IMR-90 (cell line): ENCODE results near the gene PGGT1B. TPM values are rescaled to one million over a fixed set of nuclear protein-coding genes. Genes with fewer than 3 reads are reported as not detected.

Experiments used
- ATAC-seq: fragments of 200-7000 bp; cut with Tn5 transposase; 2 replicates; pipeline ENCODE4 v1.9.1; 2020; ENCODE audit warnings: low read depth, mild to moderate bottlenecking, moderate library complexity
- BruUV-seq: library from RNA; stranded (reverse); fragments of 400-500 nt; replicated peaks from 2 replicates; lab custom pipeline; 2021; lab: Mats Ljungman, UMichigan
- CTCF ChIA-PET: fragments of 300-600 bp; formaldehyde crosslinking; extraction: SDS; loops from one replicate; lab custom pipeline; 2021; ENCODE audit warnings: antibody characterized with exemption; lab: Yijun Ruan, JAX
- POLR2A ChIA-PET: fragments of 300-600 bp; sonication (Branson Sonifier 250); formaldehyde crosslinking; loops from one replicate; lab custom pipeline; 2022; ENCODE audit warnings: antibody characterized with exemption; ENCODE audit not compliant: unreplicated experiment; lab: Charles Lee
- DNase-seq: peaks from one replicate; pipeline ENCODE4 v3.0.0; 2013
- H2AFZ ChIP-seq: replicated peaks from 2 replicates; pipeline ENCODE3; 2013; ENCODE audit warnings: low read length, mild to moderate bottlenecking; ENCODE audit not compliant: poor library complexity
- H2AK5ac ChIP-seq: 2 replicates; pipeline ENCODE4 v1.6.1; 2013; ENCODE audit warnings: low read depth, low read length, inconsistent platforms
- H2AK9ac ChIP-seq: replicated peaks from 2 replicates; pipeline ENCODE3; 2013; ENCODE audit warnings: mild to moderate bottlenecking, low read depth, low read length, moderate library complexity; ENCODE audit not compliant: poor library complexity
- H2BK120ac ChIP-seq: 2 replicates; pipeline ENCODE4 v1.6.1; 2013; ENCODE audit warnings: low read depth, low read length, inconsistent platforms
- H2BK15ac ChIP-seq: 3 replicates; pipeline ENCODE4 v1.6.1; 2013; ENCODE audit warnings: low read depth, low read length, inconsistent platforms
- H2BK20ac ChIP-seq: 2 replicates; pipeline ENCODE4 v1.6.1; 2013; ENCODE audit warnings: low read depth, mild to moderate bottlenecking, inconsistent platforms, low read length, moderate library complexity
- H2BK5ac ChIP-seq: 2 replicates; pipeline ENCODE4 v1.6.1; 2013; ENCODE audit warnings: mild to moderate bottlenecking, low read depth, low read length, inconsistent platforms; ENCODE audit not compliant: poor library complexity, severe bottlenecking
- H3K14ac ChIP-seq: replicated peaks from 2 replicates; pipeline ENCODE4 v1.6.1; 2013; ENCODE audit warnings: low read depth, low read length, inconsistent platforms
- H3K18ac ChIP-seq: 2 replicates; pipeline ENCODE4 v1.6.1; 2013; ENCODE audit warnings: low read depth, low read length, control low read depth
- H3K23ac ChIP-seq: 2 replicates; pipeline ENCODE4 v1.6.1; 2013; ENCODE audit warnings: low read depth, low read length, inconsistent platforms
- H3K27ac ChIP-seq: 2 replicates; pipeline ENCODE4 v1.5.1; 2013; ENCODE audit warnings: mild to moderate bottlenecking, control low read depth, low read length; ENCODE audit not compliant: insufficient read depth
- H3K27me3 ChIP-seq: 2 replicates; pipeline ENCODE4 v1.6.1; 2013; ENCODE audit warnings: low read length; ENCODE audit not compliant: control insufficient read depth, insufficient read depth
- H3K36me3 ChIP-seq: 2 replicates; pipeline ENCODE4 v1.6.1; 2013; ENCODE audit warnings: low read length, mixed read lengths; ENCODE audit not compliant: control insufficient read depth, insufficient read depth
- H3K4ac ChIP-seq: 2 replicates; pipeline ENCODE4 v1.6.1; 2013; ENCODE audit warnings: low read depth, low read length, inconsistent platforms
- H3K4me1 ChIP-seq: 2 replicates; pipeline ENCODE4 v1.6.1; 2013; ENCODE audit warnings: low read length, mixed read lengths; ENCODE audit not compliant: control insufficient read depth, insufficient read depth
- H3K4me2 ChIP-seq: 2 replicates; pipeline ENCODE4 v1.6.1; 2013; ENCODE audit warnings: low read depth, mild to moderate bottlenecking, control low read depth, low read length, moderate library complexity
- H3K4me3 ChIP-seq: 2 replicates; pipeline ENCODE4 v1.5.1; 2013; ENCODE audit warnings: low read depth, mild to moderate bottlenecking, control low read depth, low read length, moderate library complexity; ENCODE audit not compliant: insufficient read depth
- H3K56ac ChIP-seq: 2 replicates; pipeline ENCODE4 v1.6.1; 2013; ENCODE audit warnings: low read length, inconsistent platforms; ENCODE audit not compliant: insufficient read depth; ENCODE audit errors: extremely low read depth
- H3K79me1 ChIP-seq, 2 experiments: 2 replicates each; pipeline ENCODE4 v1.6.1; 2013; ENCODE audit warnings: low read length in 2 of 2, inconsistent platforms in 1 of 2, low read depth in 1 of 2
- H3K9ac ChIP-seq: 2 replicates; pipeline ENCODE4 v1.6.1; 2013; ENCODE audit warnings: low read depth, low read length, control low read depth
- H3K9me1 ChIP-seq: 2 replicates; pipeline ENCODE4 v1.6.1; 2013; ENCODE audit warnings: low read length, inconsistent platforms; ENCODE audit not compliant: insufficient read depth
- H3K9me3 ChIP-seq: 2 replicates; pipeline ENCODE4 v1.6.1; 2013; ENCODE audit warnings: low read length; ENCODE audit not compliant: control insufficient read depth, insufficient read depth
- H4K20me1 ChIP-seq: 2 replicates; pipeline ENCODE4 v1.6.1; 2013; ENCODE audit warnings: low read length, inconsistent platforms; ENCODE audit not compliant: insufficient read depth
- H4K5ac ChIP-seq: 2 replicates; pipeline ENCODE4 v1.6.1; 2013; ENCODE audit warnings: mild to moderate bottlenecking, low read depth, low read length, control low read depth
- H4K8ac ChIP-seq, 2 experiments: 2 replicates each; pipeline ENCODE4 v1.6.1; 2013; ENCODE audit warnings: low read depth in 2 of 2, low read length in 2 of 2, control low read depth in 1 of 2, inconsistent platforms in 1 of 2
- H4K91ac ChIP-seq: 2 replicates; pipeline ENCODE4 v1.6.1; 2013; ENCODE audit warnings: low read depth, low read length, inconsistent platforms; ENCODE audit not compliant: insufficient read depth
- BHLHE40 ChIP-seq: fragments of 150-350 bp; IDR thresholded peaks from 2 replicates; pipeline ENCODE4 v1.6.1; 2016; ENCODE audit warnings: mild to moderate bottlenecking, low read depth, low read length
- CEBPB ChIP-seq: IDR thresholded peaks from 2 replicates; pipeline ENCODE4 v1.6.1; 2012; ENCODE audit warnings: low read depth, low read length, improper control_type of control experiment
- CHD1 ChIP-seq: IDR thresholded peaks from 2 replicates; pipeline ENCODE4 v1.6.1; 2012; ENCODE audit warnings: low read depth, low read length, improper control_type of control experiment
- CTCF ChIP-seq: conservative IDR thresholded peaks from 2 replicates; pipeline ENCODE4 v1.5.1; 2012; ENCODE audit warnings: mild to moderate bottlenecking, low read depth, low read length, improper control_type of control experiment
- ELK1 ChIP-seq: fragments of 150-350 bp; IDR thresholded peaks from 2 replicates; pipeline ENCODE4 v1.6.1; 2016; ENCODE audit warnings: low read depth, mild to moderate bottlenecking, low read length, moderate library complexity, borderline replicate concordance
- FOS ChIP-seq: fragments of 150-350 bp; IDR thresholded peaks from 2 replicates; pipeline ENCODE4 v1.6.1; 2016; ENCODE audit warnings: low read depth, low read length
- MAFK ChIP-seq: IDR thresholded peaks from 2 replicates; pipeline ENCODE4 v1.6.1; 2012; ENCODE audit warnings: low read depth, low read length, improper control_type of control experiment
- MAZ ChIP-seq: IDR thresholded peaks from 2 replicates; pipeline ENCODE4 v1.6.1; 2012; ENCODE audit warnings: low read depth, mild to moderate bottlenecking, low read length, improper control_type of control experiment, moderate library complexity, borderline replicate concordance
- MXI1 ChIP-seq: IDR thresholded peaks from 2 replicates; pipeline ENCODE4 v1.6.1; 2012; ENCODE audit warnings: low read depth, mild to moderate bottlenecking, low read length, moderate library complexity, borderline replicate concordance
- NFE2L2 ChIP-seq: fragments of 150-350 bp; IDR thresholded peaks from 2 replicates; pipeline ENCODE4 v1.6.1; 2016; ENCODE audit warnings: low read depth, mild to moderate bottlenecking, low read length
- POLR2A ChIP-seq: IDR thresholded peaks from 2 replicates; pipeline ENCODE4 v1.6.1; 2012; ENCODE audit warnings: mild to moderate bottlenecking, low read depth, low read length
- RAD21 ChIP-seq: IDR thresholded peaks from 2 replicates; pipeline ENCODE4 v1.6.1; 2012; ENCODE audit warnings: low read length, improper control_type of control experiment
- RCOR1 ChIP-seq: IDR thresholded peaks from 2 replicates; pipeline ENCODE4 v1.6.1; 2012; ENCODE audit warnings: mild to moderate bottlenecking, low read length, improper control_type of control experiment; ENCODE audit not compliant: insufficient replicate concordance
- RFX5 ChIP-seq: IDR thresholded peaks from 2 replicates; pipeline ENCODE4 v1.8.0; 2012; ENCODE audit warnings: low read depth, mild to moderate bottlenecking, low read length, moderate library complexity
- SMC3 ChIP-seq: fragments of 150-350 bp; IDR thresholded peaks from 2 replicates; pipeline ENCODE4 v1.6.1; 2016; ENCODE audit warnings: low read depth, mild to moderate bottlenecking, antibody characterized with exemption, low read length, moderate library complexity
- USF2 ChIP-seq: fragments of 150-350 bp; IDR thresholded peaks from 2 replicates; pipeline ENCODE4 v1.6.1; 2017; ENCODE audit warnings: mild to moderate bottlenecking, antibody characterized with exemption, low read length, low read depth
- WGBS, 2 experiments: methylation state at CpG; one replicate each; pipeline versions ENCODE4 v1.1.5 to v1.1.7; 2013; ENCODE audit warnings: missing lambda C conversion rate in 2 of 2; ENCODE audit not compliant: insufficient read length in 1 of 2; ENCODE audit errors: extremely low coverage in 2 of 2; 5-methylcytosine and 5-hydroxymethylcytosine counted together
- dilution Hi-C: fragments of 300-500 bp; cut with HindIII; formaldehyde crosslinking; loops from one replicate; pipeline ENCODE4 v1.14.3; 2018; ENCODE audit warnings: low sequenced_read_pairs; ENCODE audit not compliant: unreplicated experiment
- in situ Hi-C: fragments of 300-500 bp; cut with MboI; formaldehyde crosslinking; loops from 3 replicates; pipeline ENCODE4 v1.14.3; 2019; ENCODE audit warnings: low sequenced_read_pairs, inconsistent platforms, mixed read lengths
- intact Hi-C: fragments of 100-400 bp; cut with micrococcal nuclease; formaldehyde crosslinking; loops from 2 replicates; pipeline ENCODE4 v1.10.0; 2022
- polyA plus RNA-seq, 3 experiments: library from polyadenylated mRNA; depleted of rRNA; stranded (reverse); fragments of >200 nt; gene quantifications; 2 replicates each; pipeline ENCODE4 v1.2.3, GENCODE V29; 2012; ENCODE audit warnings: low replicate concordance in 1 of 3
- total RNA-seq: library from RNA; depleted of rRNA; stranded (reverse); fragments of >200 nt; gene quantifications from 2 replicates; pipeline ENCODE4 v1.2.3, GENCODE V29; 2012

The PGGT1B gene
- total and polyA plus RNA-seq, 2 of the 4 experiments (the other 2 are of a cell fraction) = 2.1 to 19.2 TPM

- H2BK5ac ChIP-seq = no peak overlapping the region
- no peak overlapping the region for H3K9ac ChIP-seq
- H3K56ac ChIP-seq = no peak overlapping the region
- H3K9me1 ChIP-seq = no peaks in the 10 kb centered on the region
- no peaks in the 10 kb centered on the region for H3K79me1 ChIP-seq
- H3K27ac ChIP-seq = no peak overlapping the region
- H3K23ac ChIP-seq = no peak overlapping the region
- intact Hi-C loops = loop anchor here (5.0 to 10.0 kb wide), 2 partner anchors 71 to 769 kb away; no protein-coding TSS in a partner anchor
- no peak overlapping the region for H2AK9ac ChIP-seq
- H3K27me3 ChIP-seq = peaks cover 9% of the 10 kb centered on the region
- no peak overlapping the region for H4K5ac ChIP-seq
- no peak overlapping the region for H3K4me3 ChIP-seq
- H3K4ac ChIP-seq = no peak overlapping the region
- ChIA-PET POLR2A (no interaction called here), CTCF (no interaction called here)
- DNase-seq (no peak), ATAC-seq (no peak)
- no peaks in the 10 kb centered on the region for H3K4me1 ChIP-seq
- H2AK5ac ChIP-seq = no peak overlapping the region
- no TSS peak for BruUV-seq
- H3K4me2 ChIP-seq = no peak overlapping the region
- H3K18ac ChIP-seq = no peak overlapping the region
- in situ Hi-C loops = loop anchor here (25.0 kb wide), 1 partner anchor 756 kb away; no protein-coding TSS in a partner anchor
- H3K9me3 ChIP-seq = no peaks in the 10 kb centered on the region
- no peak overlapping the region for H2BK120ac ChIP-seq
- TF ChIP-seq CEBPB (no peak), BHLHE40 (no peak), RAD21 (no peak), POLR2A (no peak), MXI1 (no peak), RFX5 (no peak), ELK1 (no peak), FOS (no peak), RCOR1 (no peak), MAZ (no peak), MAFK (no peak), SMC3 (no peak), CTCF (no peak), CHD1 (no peak), NFE2L2 (no peak), USF2 (no peak)
- dilution Hi-C loops = no loop called here
- H3K14ac ChIP-seq = no peak overlapping the region
- no CpG with 5 or more reads among the region's 1 CpG for WGBS, 2 experiments
- no peak overlapping the region for H4K91ac ChIP-seq
- no peak overlapping the region for H4K8ac ChIP-seq
- H2BK15ac ChIP-seq = no peak overlapping the region
- H2BK20ac ChIP-seq = no peak overlapping the region
- no peaks in the 10 kb centered on the region for H3K36me3 ChIP-seq
- H4K20me1 ChIP-seq = no peaks in the 10 kb centered on the region
- no peak overlapping the region for H2AFZ ChIP-seq
Measured at GRCh38 chr5:115306011-115306536, 43.4 kb upstream of the PGGT1B start.
